ENCODE data around the gene VARS1.
A peak's percentile ranks its signal among the peaks of the same experiment; 100 is the strongest.
"Not testable (repeated sequence)": the region's sequence is repeated elsewhere in the genome, so short reads cannot be mapped to it uniquely, and the experiment has no call there.

The VARS1 gene

GRCh38 chr6:31795616-31796298 is at the start of gene VARS1:
TSS of gene VARS1 (minus strand) at chr6:31795752. CDS start at chr6:31795217, 535 bp downstream.
- H3K36me3 ChIP-seq (ENCODE audit: insufficient read depth, low read length) = peaks cover 2% of the 10 kb centered on the region; the same call in 1 of the 2 replicates
- no peaks in the 10 kb centered on the region for H3K9me3 ChIP-seq (ENCODE audit: control insufficient read depth, insufficient read depth, low read length)
- H3K4me1 ChIP-seq (ENCODE audit: insufficient read depth, low read length) = peaks cover 4% of the 10 kb centered on the region
- H3K9ac ChIP-seq (ENCODE audit: low read depth, low read length) = peak within 1 kb of the TSS; percentile 90

- peaks cover 12% of the 10 kb centered on the region; the same call in 1 of the 2 replicates for H3K36me3 ChIP-seq (ENCODE audit: insufficient read depth, low read length)
- no peaks in the 10 kb centered on the region for H3K4me1 ChIP-seq (ENCODE audit: insufficient read depth, low read length)
- no peaks in the 10 kb centered on the region for H3K9me3 ChIP-seq (ENCODE audit: control insufficient read depth, insufficient read depth, low read length)
- H3K9ac ChIP-seq (ENCODE audit: low read depth, low read length) = no peak overlapping the region
Observed at GRCh38 chr6:31844507-31844906, 49.0 kb upstream of the VARS1 start.

- no peak overlapping the region for H3K9ac ChIP-seq (ENCODE audit: low read depth, low read length)
- H3K36me3 ChIP-seq (ENCODE audit: insufficient read depth, low read length) = peaks cover 36% of the 10 kb centered on the region
- H3K9me3 ChIP-seq (ENCODE audit: control insufficient read depth, insufficient read depth, low read length) = no peaks in the 10 kb centered on the region
- H3K4me1 ChIP-seq (ENCODE audit: insufficient read depth, low read length) = peaks cover 8% of the 10 kb centered on the region
Observed at GRCh38 chr6:31842053-31842452, 46.5 kb upstream of the VARS1 start.

GRCh38 chr6:31839779-31840126 is 44.2 kb upstream of the VARS1 start:
- H3K9ac ChIP-seq (ENCODE audit: low read depth, low read length); H3K9me3 ChIP-seq (ENCODE audit: control insufficient read depth, insufficient read depth, low read length): not testable (repeated sequence)
- Histone ChIP-seq H3K4me1 (ENCODE audit: insufficient read depth, low read length) (peaks cover 17% of the 10 kb centered on the region), H3K36me3 (ENCODE audit: insufficient read depth, low read length) (peaks cover 48% of the 10 kb centered on the region)

GRCh38 chr6:31838968-31839367 is 43.4 kb upstream of the VARS1 start:
- Histone ChIP-seq H3K4me1 (ENCODE audit: insufficient read depth, low read length) (peaks cover 17% of the 10 kb centered on the region), H3K9ac (ENCODE audit: low read depth, low read length) (no peak overlapping the region), H3K36me3 (ENCODE audit: insufficient read depth, low read length) (peaks cover 48% of the 10 kb centered on the region), H3K9me3 (ENCODE audit: control insufficient read depth, insufficient read depth, low read length) (no peaks in the 10 kb centered on the region)

GRCh38 chr6:31838114-31838553 is 42.6 kb upstream of the VARS1 start:
- not testable (repeated sequence) for H3K9ac ChIP-seq (ENCODE audit: low read depth, low read length); H3K9me3 ChIP-seq (ENCODE audit: control insufficient read depth, insufficient read depth, low read length)
- Histone ChIP-seq H3K36me3 (ENCODE audit: insufficient read depth, low read length) (peaks cover 48% of the 10 kb centered on the region), H3K4me1 (ENCODE audit: insufficient read depth, low read length) (peaks cover 17% of the 10 kb centered on the region)

- H3K4me1 ChIP-seq (ENCODE audit: insufficient read depth, low read length) = peaks cover 17% of the 10 kb centered on the region
- H3K9me3 ChIP-seq (ENCODE audit: control insufficient read depth, insufficient read depth, low read length) = no peaks in the 10 kb centered on the region
- H3K9ac ChIP-seq (ENCODE audit: low read depth, low read length) = peak overlapping the region; percentile 100; the same call in 1 of the 2 replicates
- H3K36me3 ChIP-seq (ENCODE audit: insufficient read depth, low read length) = peaks cover 48% of the 10 kb centered on the region
Observed at GRCh38 chr6:31837369-31838113, 42.0 kb upstream of the VARS1 start.

GRCh38 chr6:31836474-31837368 is 41.2 kb upstream of the VARS1 start:
- Histone ChIP-seq H3K36me3 (ENCODE audit: insufficient read depth, low read length) (peaks cover 48% of the 10 kb centered on the region), H3K9ac (ENCODE audit: low read depth, low read length) (peak overlapping the region; percentile 100), H3K4me1 (ENCODE audit: insufficient read depth, low read length) (peaks cover 17% of the 10 kb centered on the region)

GRCh38 chr6:31836047-31836473 is 40.5 kb upstream of the VARS1 start:
- peak overlapping the region; percentile 100 for H3K9ac ChIP-seq (ENCODE audit: low read depth, low read length)
- H3K4me1 ChIP-seq (ENCODE audit: insufficient read depth, low read length) = peaks cover 17% of the 10 kb centered on the region
- H3K36me3 ChIP-seq (ENCODE audit: insufficient read depth, low read length) = peaks cover 48% of the 10 kb centered on the region
- no peaks in the 10 kb centered on the region for H3K9me3 ChIP-seq (ENCODE audit: control insufficient read depth, insufficient read depth, low read length)

More at GRCh38 chr6:31836474-31837368, 41.2 kb upstream of the VARS1 start:
- no peaks in the 10 kb centered on the region for H3K9me3 ChIP-seq (ENCODE audit: control insufficient read depth, insufficient read depth, low read length)

- H3K9ac ChIP-seq (ENCODE audit: low read depth, low read length) = peak overlapping the region; percentile 100
- H3K4me1 ChIP-seq (ENCODE audit: insufficient read depth, low read length) = peaks cover 17% of the 10 kb centered on the region
- no peaks in the 10 kb centered on the region for H3K9me3 ChIP-seq (ENCODE audit: control insufficient read depth, insufficient read depth, low read length)
- peaks cover 37% of the 10 kb centered on the region for H3K36me3 ChIP-seq (ENCODE audit: insufficient read depth, low read length)
Observed at GRCh38 chr6:31834367-31835250, 39.1 kb upstream of the VARS1 start.

- peaks cover 5% of the 10 kb centered on the region; the same call in 1 of the 2 replicates for H3K4me1 ChIP-seq (ENCODE audit: insufficient read depth, low read length)
- peaks cover 7% of the 10 kb centered on the region; the same call in 1 of the 2 replicates for H3K36me3 ChIP-seq (ENCODE audit: insufficient read depth, low read length)
- no peak overlapping the region; the same call in 1 of the 2 replicates for H3K9ac ChIP-seq (ENCODE audit: low read depth, low read length)
- H3K9me3 ChIP-seq (ENCODE audit: control insufficient read depth, insufficient read depth, low read length) = no peaks in the 10 kb centered on the region
Observed at GRCh38 chr6:31831350-31832215, 36.0 kb upstream of the VARS1 start.

- no peaks in the 10 kb centered on the region; the same call in 1 of the 2 replicates for H3K4me1 ChIP-seq (ENCODE audit: insufficient read depth, low read length)
- peak overlapping the region; percentile 89; the same call in 1 of the 2 replicates for H3K9ac ChIP-seq (ENCODE audit: low read depth, low read length)
- H3K36me3 ChIP-seq (ENCODE audit: insufficient read depth, low read length) = peaks cover 2% of the 10 kb centered on the region; the same call in 1 of the 2 replicates
- H3K9me3 ChIP-seq (ENCODE audit: control insufficient read depth, insufficient read depth, low read length) = no peaks in the 10 kb centered on the region
Observed at GRCh38 chr6:31830886-31831335, 35.4 kb upstream of the VARS1 start.
